ENCODE measurements around the gene IL21R.
"Not testable (repeated sequence)": the region's sequence is repeated elsewhere in the genome, so short reads cannot be mapped to it uniquely, and the experiment has no call there.

The IL21R gene

GRCh38 chr16:27389272-27389961 lies 12.6 kb upstream of the IL21R start:
- DNase-seq (ENCODE audit: low read depth) = no peak
- Histone ChIP-seq H3K4me3 (ENCODE audit: low read length) (no peak overlapping the region), H3K9ac (ENCODE audit: low read length) (no peak overlapping the region), H3K9me3 (ENCODE audit: control insufficient read depth, low read length) (peaks cover 27% of the 10 kb centered on the region), H3K4me1 (ENCODE audit: control insufficient read depth, insufficient read depth, low read length) (no peaks in the 10 kb centered on the region), H3K27me3 (replicated peaks; ENCODE audit: control insufficient read depth, insufficient read depth, low read length) (peaks cover 11% of the 10 kb centered on the region), H3K36me3 (ENCODE audit: control insufficient read depth, insufficient read depth, low read length, severe bottlenecking) (no peaks in the 10 kb centered on the region)

DNA sequence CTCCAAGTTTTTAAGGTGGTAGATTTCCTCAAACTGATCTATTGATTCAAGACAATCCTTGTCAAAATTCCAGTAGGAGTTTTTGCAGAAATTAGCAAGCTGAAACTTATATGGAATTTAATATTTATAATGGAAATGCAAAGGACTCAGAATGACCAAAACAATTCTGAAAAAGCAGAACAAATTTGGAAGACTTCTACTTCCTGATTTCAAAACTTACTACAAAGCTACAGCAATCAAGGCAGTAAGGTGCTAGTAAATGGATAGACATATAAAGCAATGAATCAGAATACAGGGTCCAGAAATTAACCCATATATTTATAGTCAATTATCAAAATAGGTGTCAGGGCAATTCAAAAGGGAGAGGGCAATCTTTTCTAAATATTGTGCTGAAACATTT lies 11.8 kb upstream of the IL21R start:
- Histone ChIP-seq H3K27me3 (replicated peaks; ENCODE audit: control insufficient read depth, insufficient read depth, low read length) (peaks cover 11% of the 10 kb centered on the region), H3K9me3 (ENCODE audit: control insufficient read depth, low read length) (peaks cover 31% of the 10 kb centered on the region), H3K9ac (ENCODE audit: low read length) (no peak overlapping the region), H3K4me1 (ENCODE audit: control insufficient read depth, insufficient read depth, low read length) (no peaks in the 10 kb centered on the region), H3K4me3 (ENCODE audit: low read length) (no peak overlapping the region), H3K36me3 (ENCODE audit: control insufficient read depth, insufficient read depth, low read length, severe bottlenecking) (no peaks in the 10 kb centered on the region)
- DNase-seq (ENCODE audit: low read depth) = no peak

GRCh38 chr16:27392671-27393070 lies 9.3 kb upstream of the IL21R start:
- Histone ChIP-seq H3K4me3 (ENCODE audit: low read length) (no peak overlapping the region), H3K9ac (ENCODE audit: low read length) (no peak overlapping the region), H3K36me3 (ENCODE audit: control insufficient read depth, insufficient read depth, low read length, severe bottlenecking) (no peaks in the 10 kb centered on the region), H3K9me3 (ENCODE audit: control insufficient read depth, low read length) (peaks cover 40% of the 10 kb centered on the region), H3K4me1 (ENCODE audit: control insufficient read depth, insufficient read depth, low read length) (no peaks in the 10 kb centered on the region), H3K27me3 (replicated peaks; ENCODE audit: control insufficient read depth, insufficient read depth, low read length) (peaks cover 11% of the 10 kb centered on the region)
- DNase-seq (ENCODE audit: low read depth) = no peak

DNA sequence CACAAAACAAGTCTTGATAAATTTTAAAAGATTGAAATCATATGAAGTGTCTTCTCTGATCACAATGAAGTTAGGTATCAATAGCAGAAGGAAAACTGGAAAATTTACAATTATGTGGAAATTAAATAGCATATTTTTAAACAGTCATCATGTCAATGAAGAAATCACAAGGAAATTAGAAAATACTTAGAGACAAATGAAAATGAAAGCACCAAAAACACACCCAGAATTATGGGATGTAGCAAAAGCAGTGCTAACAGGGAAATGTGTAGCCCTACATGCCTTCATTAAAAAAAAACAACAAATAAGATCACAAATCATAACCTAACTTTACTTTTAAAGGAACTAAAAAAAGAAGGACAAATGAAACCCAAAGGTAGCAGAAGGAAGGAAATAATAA lies 7.5 kb upstream of the IL21R start:
- Histone ChIP-seq H3K4me3 (ENCODE audit: low read length) (no peak overlapping the region), H3K36me3 (ENCODE audit: control insufficient read depth, insufficient read depth, low read length, severe bottlenecking) (no peaks in the 10 kb centered on the region), H3K4me1 (ENCODE audit: control insufficient read depth, insufficient read depth, low read length) (no peaks in the 10 kb centered on the region), H3K27me3 (replicated peaks; ENCODE audit: control insufficient read depth, insufficient read depth, low read length) (no peaks in the 10 kb centered on the region), H3K9me3 (ENCODE audit: control insufficient read depth, low read length) (peaks cover 40% of the 10 kb centered on the region), H3K9ac (ENCODE audit: low read length) (no peak overlapping the region)
- DNase-seq (ENCODE audit: low read depth) = no peak

GRCh38 chr16:27398341-27398893 lies 3.6 kb upstream of the IL21R start:
- H3K9me3 ChIP-seq (ENCODE audit: control insufficient read depth, low read length) = peaks cover 24% of the 10 kb centered on the region
- DNase-seq (ENCODE audit: low read depth); H3K27me3 ChIP-seq (replicated peaks; ENCODE audit: control insufficient read depth, insufficient read depth, low read length); H3K36me3 ChIP-seq (ENCODE audit: control insufficient read depth, insufficient read depth, low read length, severe bottlenecking); H3K4me3 ChIP-seq (ENCODE audit: low read length); H3K9ac ChIP-seq (ENCODE audit: low read length): not testable (repeated sequence)
- peaks cover 21% of the 10 kb centered on the region for H3K4me1 ChIP-seq (ENCODE audit: control insufficient read depth, insufficient read depth, low read length)

GRCh38 chr16:27398894-27399853 lies 2.8 kb upstream of the IL21R start:
- no peak for DNase-seq (ENCODE audit: low read depth)
- Histone ChIP-seq H3K27me3 (replicated peaks; ENCODE audit: control insufficient read depth, insufficient read depth, low read length) (no peaks in the 10 kb centered on the region), H3K9ac (ENCODE audit: low read length) (no peak overlapping the region), H3K36me3 (ENCODE audit: control insufficient read depth, insufficient read depth, low read length, severe bottlenecking) (no peaks in the 10 kb centered on the region), H3K4me3 (ENCODE audit: low read length) (no peak overlapping the region), H3K4me1 (ENCODE audit: control insufficient read depth, insufficient read depth, low read length) (peaks cover 21% of the 10 kb centered on the region), H3K9me3 (ENCODE audit: control insufficient read depth, low read length) (peaks cover 19% of the 10 kb centered on the region)

GRCh38 chr16:27399969-27400368 lies 2.0 kb upstream of the IL21R start:
- H3K9ac ChIP-seq (ENCODE audit: low read length) = no peak overlapping the region
- H3K27me3 ChIP-seq (replicated peaks; ENCODE audit: control insufficient read depth, insufficient read depth, low read length) = no peaks in the 10 kb centered on the region
- no peak overlapping the region for H3K4me3 ChIP-seq (ENCODE audit: low read length)
- DNase-seq (ENCODE audit: low read depth) = no peak
- H3K9me3 ChIP-seq (ENCODE audit: control insufficient read depth, low read length) = peaks cover 11% of the 10 kb centered on the region
- H3K36me3 ChIP-seq (ENCODE audit: control insufficient read depth, insufficient read depth, low read length, severe bottlenecking) = no peaks in the 10 kb centered on the region
- peaks cover 21% of the 10 kb centered on the region for H3K4me1 ChIP-seq (ENCODE audit: control insufficient read depth, insufficient read depth, low read length)

DNA sequence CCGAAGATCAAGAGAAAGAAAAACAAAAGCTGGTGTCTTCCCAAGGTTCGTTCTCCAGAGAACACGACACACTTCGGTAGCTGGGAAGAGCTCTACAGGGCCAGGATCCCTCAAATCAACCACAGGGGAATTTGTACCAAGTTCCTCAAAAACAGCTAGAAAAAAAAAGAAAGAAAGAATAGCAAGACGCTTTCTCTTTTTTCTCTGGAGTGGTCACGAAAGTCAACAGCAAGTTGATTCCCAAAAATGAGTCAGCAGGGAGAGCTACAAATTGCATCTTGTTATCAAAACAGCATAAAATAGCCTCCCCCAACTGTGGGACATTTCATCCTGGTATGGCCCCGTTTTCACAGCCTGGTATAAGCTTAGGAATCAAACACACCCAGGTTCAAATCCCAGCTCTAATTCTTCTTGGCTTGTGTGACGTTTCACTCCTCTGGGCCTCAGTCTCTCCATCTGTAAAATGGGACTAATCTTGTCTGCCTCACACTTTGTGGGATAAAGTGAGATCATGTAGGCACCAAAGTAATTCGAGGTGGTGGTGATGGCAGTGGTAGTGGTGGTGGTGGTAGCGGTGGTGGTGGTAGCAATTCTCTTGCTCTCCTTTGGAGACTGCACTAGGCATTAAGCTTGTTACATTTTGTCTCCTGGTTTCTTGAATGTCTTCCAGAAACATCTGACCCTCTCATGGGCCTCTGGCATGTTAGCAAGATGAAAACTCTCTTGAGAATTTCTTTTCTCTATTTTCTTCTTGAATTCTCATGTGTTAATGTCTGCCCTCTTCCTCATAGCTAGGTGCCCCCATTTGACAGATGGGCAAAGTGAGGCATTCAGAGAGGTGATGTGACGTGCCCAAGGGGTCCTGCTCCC lies 988 bp upstream of the IL21R start:
- Histone ChIP-seq H3K27me3 (replicated peaks; ENCODE audit: control insufficient read depth, insufficient read depth, low read length) (no peaks in the 10 kb centered on the region), H3K9ac (ENCODE audit: low read length) (peak overlapping the region; percentile 2), H3K4me3 (ENCODE audit: low read length) (peak overlapping the region; percentile 12), H3K4me1 (ENCODE audit: control insufficient read depth, insufficient read depth, low read length) (peaks cover 25% of the 10 kb centered on the region), H3K9me3 (ENCODE audit: control insufficient read depth, low read length) (peaks cover under 1% of the 10 kb centered on the region), H3K36me3 (ENCODE audit: control insufficient read depth, insufficient read depth, low read length, severe bottlenecking) (no peaks in the 10 kb centered on the region)
- DNase-seq (ENCODE audit: low read depth) = peak; percentile 25

GRCh38 chr16:27402569-27402963 lies 592 bp downstream of the IL21R start:
- no peaks in the 10 kb centered on the region for H3K36me3 ChIP-seq (ENCODE audit: control insufficient read depth, insufficient read depth, low read length, severe bottlenecking)
- no peak overlapping the region for H3K4me3 ChIP-seq (ENCODE audit: low read length)
- no peaks in the 10 kb centered on the region for H3K9me3 ChIP-seq (ENCODE audit: control insufficient read depth, low read length)
- H3K4me1 ChIP-seq (ENCODE audit: control insufficient read depth, insufficient read depth, low read length) = peaks cover 36% of the 10 kb centered on the region
- no peak for DNase-seq (ENCODE audit: low read depth)
- H3K9ac ChIP-seq (ENCODE audit: low read length) = no peak overlapping the region
- no peaks in the 10 kb centered on the region for H3K27me3 ChIP-seq (replicated peaks; ENCODE audit: control insufficient read depth, insufficient read depth, low read length)

DNA sequence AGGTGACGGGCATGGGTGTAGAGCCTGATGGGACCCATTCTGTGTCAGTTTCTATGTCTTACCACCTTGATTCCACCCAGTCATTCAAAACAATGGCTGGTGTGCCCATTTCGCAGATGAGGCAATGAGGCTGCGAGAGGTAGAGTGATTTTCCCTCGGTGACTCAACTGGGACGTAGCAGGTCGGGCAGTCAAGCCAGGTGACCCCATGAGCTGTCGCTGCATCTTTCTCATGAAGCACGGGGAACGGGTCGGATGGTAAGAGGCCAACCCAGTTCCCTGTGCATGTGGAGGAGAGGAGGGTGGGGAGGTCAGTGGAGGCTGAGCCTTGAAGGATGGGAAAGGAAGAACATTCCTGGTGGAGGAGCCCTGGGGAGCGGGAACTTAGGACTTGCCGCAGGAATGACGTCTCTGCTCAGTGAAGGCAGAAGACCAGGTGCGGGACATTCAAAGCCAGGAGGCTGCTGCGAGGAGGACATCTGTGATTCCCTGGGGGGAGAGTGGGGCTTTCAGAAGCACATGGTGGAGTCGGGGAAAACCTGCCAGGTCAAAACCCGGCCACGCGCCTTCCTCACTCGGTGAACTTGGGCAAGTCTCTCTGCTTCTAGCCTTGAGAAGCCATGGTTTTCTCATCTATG lies 1.1 kb downstream of the IL21R start:
- no peaks in the 10 kb centered on the region for H3K36me3 ChIP-seq (ENCODE audit: control insufficient read depth, insufficient read depth, low read length, severe bottlenecking)
- H3K4me3 ChIP-seq (ENCODE audit: low read length) = no peak overlapping the region
- DNase-seq (ENCODE audit: low read depth) = no peak
- H3K4me1 ChIP-seq (ENCODE audit: control insufficient read depth, insufficient read depth, low read length) = peaks cover 41% of the 10 kb centered on the region
- no peaks in the 10 kb centered on the region for H3K27me3 ChIP-seq (replicated peaks; ENCODE audit: control insufficient read depth, insufficient read depth, low read length)
- H3K9ac ChIP-seq (ENCODE audit: low read length) = no peak overlapping the region
- H3K9me3 ChIP-seq (ENCODE audit: control insufficient read depth, low read length) = no peaks in the 10 kb centered on the region
